ENCODE data around the gene KRTAP9-3. TPM values are rescaled to one million over a fixed set of nuclear protein-coding genes. Genes with fewer than 3 reads are reported as not detected.
"Not testable (repeated sequence)": the region's sequence is repeated elsewhere in the genome, so short reads cannot be mapped to it uniquely, and the experiment has no call there.

Gene KRTAP9-3
- total and polyA plus RNA-seq, 5 donors from 2014 or later, result not detected

DNA sequence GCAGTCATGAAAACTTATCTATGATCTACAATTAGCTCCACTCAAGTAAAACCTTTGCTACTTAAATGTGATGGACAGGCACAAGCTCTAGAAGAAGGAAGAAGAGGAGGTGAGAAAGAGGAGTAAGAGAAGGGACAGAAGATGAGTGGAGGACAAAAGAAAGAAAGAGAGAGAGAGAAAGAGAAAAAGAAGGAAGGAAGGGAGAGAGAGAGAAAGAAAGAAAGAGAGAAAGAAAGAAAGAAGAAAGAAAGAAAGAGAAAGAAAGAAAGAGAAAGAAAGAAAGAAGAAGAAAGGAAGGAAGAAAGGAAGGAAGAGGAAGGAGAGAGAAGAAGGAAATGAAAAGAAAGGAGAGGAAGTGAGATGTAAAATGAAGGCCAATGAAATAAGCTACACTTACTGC, 2.2 kb upstream of the KRTAP9-3 start:
- Mint-ChIP-seq H3K36me3 (no peaks in the 10 kb centered on the region), H3K9me3 (peaks cover 0 to 1% (median 0%) of the 10 kb centered on the region in 7 donors), H3K4me3 (no peak overlapping the region), H3K4me1 (peaks cover 0 to 5% (median 3%) of the 10 kb centered on the region in 4 donors), H3K27ac (no peak overlapping the region), H3K27me3 (peaks cover 27% of the 10 kb centered on the region)
- H3K27ac ChIP-seq (ENCODE audit: insufficient read depth, low read length, poor library complexity, severe bottlenecking), result no peak overlapping the region
- DNase-seq, result no peak
- H3K9me3 ChIP-seq (ENCODE audit: control insufficient read depth in 2 of 2, low read length in 2 of 2), result no peaks in the 10 kb centered on the region
- no peaks in the 10 kb centered on the region for H3K4me1 ChIP-seq (ENCODE audit: control insufficient read depth, insufficient read depth, low read length, poor library complexity, severe bottlenecking)
- no peaks in the 10 kb centered on the region for H3K36me3 ChIP-seq (ENCODE audit: control insufficient read depth, insufficient read depth, low read length)
- no peak for ATAC-seq (ENCODE audit: low read depth in 2 of 2)
- no peak overlapping the region for H3K4me3 ChIP-seq (ENCODE audit: low read depth, low read length)
- H3K27me3 ChIP-seq (ENCODE audit: control insufficient read depth, insufficient read depth, low read length), result peaks cover 12% of the 10 kb centered on the region

DNA sequence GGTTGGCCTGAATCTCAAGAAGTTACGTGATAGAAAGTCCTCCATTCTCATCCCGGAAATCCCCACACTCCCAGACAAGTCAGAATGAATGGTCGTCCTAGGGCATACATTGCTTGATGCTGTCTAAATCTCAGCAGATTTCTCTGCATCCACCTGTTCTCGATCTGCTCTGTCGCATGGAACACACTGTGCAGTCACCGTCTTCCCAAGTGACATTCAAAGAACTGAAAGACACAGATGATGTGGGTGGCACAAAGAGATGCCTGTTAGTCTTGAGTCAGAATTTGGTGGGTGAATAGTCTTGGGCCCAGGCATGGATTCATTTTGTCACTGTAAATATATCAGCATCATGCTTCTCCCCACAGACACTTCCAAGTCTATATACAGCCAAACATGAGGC, 518 bp upstream of the KRTAP9-3 start:
- peaks cover 0 to 7% (median 3%) of the 10 kb centered on the region in 4 donors for H3K4me1 Mint-ChIP-seq
- no peaks in the 10 kb centered on the region for H3K4me1 ChIP-seq (ENCODE audit: control insufficient read depth, insufficient read depth, low read length, poor library complexity, severe bottlenecking)
- no peak overlapping the region for H3K27ac Mint-ChIP-seq
- no peak overlapping the region for H3K4me3 Mint-ChIP-seq
- DNase-seq, result no peak
- H3K27me3 Mint-ChIP-seq, result peaks cover 34% of the 10 kb centered on the region
- H3K36me3 ChIP-seq (ENCODE audit: control insufficient read depth, insufficient read depth, low read length), result no peaks in the 10 kb centered on the region
- ATAC-seq (ENCODE audit: low read depth in 2 of 2), result no peak
- H3K9me3 ChIP-seq (ENCODE audit: control insufficient read depth in 2 of 2, low read length in 2 of 2), result no peaks in the 10 kb centered on the region
- no peak overlapping the region for H3K4me3 ChIP-seq (ENCODE audit: low read depth, low read length)
- no peak overlapping the region for H3K27ac ChIP-seq (ENCODE audit: insufficient read depth, low read length, poor library complexity, severe bottlenecking)
- H3K9me3 Mint-ChIP-seq, result peaks cover 0 to 1% (median 0%) of the 10 kb centered on the region in 7 donors
- no peaks in the 10 kb centered on the region for H3K36me3 Mint-ChIP-seq
- H3K27me3 ChIP-seq (ENCODE audit: control insufficient read depth, insufficient read depth, low read length), result peaks cover 12% of the 10 kb centered on the region

DNA sequence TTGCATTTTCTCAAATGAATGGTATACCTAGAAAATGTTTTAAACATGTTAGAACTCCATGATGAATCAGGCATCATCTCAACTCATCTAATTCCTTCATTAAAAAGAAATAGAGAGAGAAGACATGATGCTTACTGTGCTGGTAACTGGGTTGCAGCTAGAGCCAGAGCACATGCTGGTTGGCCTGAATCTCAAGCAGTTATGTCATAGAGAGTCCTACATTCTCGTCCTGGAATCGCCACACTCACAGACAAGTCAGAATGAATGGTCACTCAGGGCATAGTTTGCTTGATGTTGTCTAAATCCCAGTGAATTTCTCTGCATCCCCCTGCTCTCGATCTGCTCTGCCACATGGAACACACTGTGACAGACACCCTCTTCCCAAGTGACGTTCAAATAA, 4.9 kb downstream of the KRTAP9-3 start:
- DNase-seq; H3K4me3 Mint-ChIP-seq; H3K9me3 Mint-ChIP-seq; H3K27ac Mint-ChIP-seq; H3K4me1 ChIP-seq (ENCODE audit: control insufficient read depth, insufficient read depth, low read length, poor library complexity, severe bottlenecking); H3K4me1 Mint-ChIP-seq; ATAC-seq (ENCODE audit: low read depth in 2 of 2); H3K27me3 ChIP-seq (ENCODE audit: control insufficient read depth, insufficient read depth, low read length); H3K36me3 ChIP-seq (ENCODE audit: control insufficient read depth, insufficient read depth, low read length); H3K9me3 ChIP-seq (ENCODE audit: control insufficient read depth in 2 of 2, low read length in 2 of 2); H3K4me3 ChIP-seq (ENCODE audit: low read depth, low read length); H3K27ac ChIP-seq (ENCODE audit: insufficient read depth, low read length, poor library complexity, severe bottlenecking); H3K36me3 Mint-ChIP-seq: not testable (repeated sequence)
- peaks cover 39% of the 10 kb centered on the region for H3K27me3 Mint-ChIP-seq

DNA sequence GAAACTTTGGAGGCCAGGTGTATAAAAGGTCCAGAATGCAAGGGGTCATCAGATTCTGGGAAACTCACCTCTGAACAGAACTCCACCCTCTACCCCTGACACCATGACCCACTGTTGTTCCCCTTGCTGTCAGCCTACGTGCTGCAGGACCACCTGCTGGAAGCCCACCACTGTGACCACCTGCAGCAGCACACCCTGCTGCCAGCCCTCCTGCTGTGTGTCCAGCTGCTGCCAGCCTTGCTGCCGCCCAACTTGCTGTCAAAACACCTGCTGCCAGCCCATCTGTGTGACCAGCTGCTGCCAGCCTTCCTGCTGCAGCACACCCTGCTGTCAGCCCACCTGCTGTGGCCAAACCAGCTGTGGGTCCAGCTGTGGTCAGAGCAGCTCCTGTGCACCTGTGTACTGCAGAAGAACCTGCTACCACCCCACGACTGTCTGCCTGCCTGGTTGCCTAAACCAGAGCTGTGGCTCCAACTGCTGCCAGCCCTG, 5.7 kb downstream of the KRTAP9-3 start, which contains the start of gene KRTAP9-8:
Gene KRTAP9-8, plus strand, starts transcription at position 51 of the 489 bp plus-strand sequence. Its CDS starts 53 bp downstream, at position 104.
- H3K9me3 ChIP-seq (ENCODE audit: control insufficient read depth in 2 of 2, low read length in 2 of 2); DNase-seq; H3K9me3 Mint-ChIP-seq; H3K36me3 Mint-ChIP-seq; H3K27ac ChIP-seq (ENCODE audit: insufficient read depth, low read length, poor library complexity, severe bottlenecking); ATAC-seq (ENCODE audit: low read depth in 2 of 2); H3K4me3 ChIP-seq (ENCODE audit: low read depth, low read length); H3K36me3 ChIP-seq (ENCODE audit: control insufficient read depth, insufficient read depth, low read length); H3K4me3 Mint-ChIP-seq; H3K27ac Mint-ChIP-seq; H3K4me1 Mint-ChIP-seq; H3K27me3 ChIP-seq (ENCODE audit: control insufficient read depth, insufficient read depth, low read length); H3K4me1 ChIP-seq (ENCODE audit: control insufficient read depth, insufficient read depth, low read length, poor library complexity, severe bottlenecking): not testable (repeated sequence)
- peaks cover 46% of the 10 kb centered on the region for H3K27me3 Mint-ChIP-seq

DNA sequence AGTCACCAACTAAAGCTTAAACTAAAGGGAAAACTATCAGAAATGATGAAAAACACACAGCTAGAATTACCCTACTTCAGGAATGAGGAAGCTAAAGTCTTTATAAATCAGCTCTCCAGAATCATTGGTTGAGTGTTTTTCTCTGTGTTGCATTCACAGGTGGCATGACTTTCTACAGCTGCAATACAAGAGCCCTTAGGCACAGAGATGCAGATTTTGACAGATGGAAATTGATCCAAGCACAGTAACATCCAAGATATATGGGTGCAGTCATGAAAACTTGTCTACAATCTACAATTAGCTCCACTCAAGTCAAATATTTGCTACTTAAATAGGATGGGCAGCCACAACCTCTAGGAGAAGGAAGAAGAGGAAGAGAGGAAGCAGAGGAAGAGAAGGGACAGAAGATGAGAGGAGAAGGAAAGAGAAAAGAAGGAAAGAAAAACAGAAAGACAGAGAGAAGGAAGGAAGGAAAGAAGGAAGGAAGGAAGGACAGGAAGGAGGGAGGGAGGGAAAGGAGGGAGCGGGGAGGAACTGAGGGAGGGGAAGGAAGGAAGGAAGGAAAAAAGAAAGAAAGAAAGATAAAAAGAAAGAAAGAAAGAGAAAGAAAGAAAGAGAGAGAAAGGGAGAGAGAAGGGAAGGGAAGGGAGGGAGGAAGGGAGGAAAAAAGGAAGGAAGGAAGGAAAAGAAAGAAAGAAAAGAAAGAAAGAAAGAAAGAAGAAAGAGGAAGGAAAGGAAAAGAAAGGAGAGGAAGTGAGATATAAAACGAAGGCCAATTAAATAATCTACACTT, 14.9 kb downstream of the KRTAP9-3 start:
- not testable (repeated sequence) for H3K4me3 Mint-ChIP-seq; H3K9me3 Mint-ChIP-seq; H3K4me1 ChIP-seq (ENCODE audit: control insufficient read depth, insufficient read depth, low read length, poor library complexity, severe bottlenecking); H3K27ac Mint-ChIP-seq; H3K27ac ChIP-seq (ENCODE audit: insufficient read depth, low read length, poor library complexity, severe bottlenecking); DNase-seq; ATAC-seq (ENCODE audit: low read depth in 2 of 2); H3K36me3 ChIP-seq (ENCODE audit: control insufficient read depth, insufficient read depth, low read length); H3K27me3 ChIP-seq (ENCODE audit: control insufficient read depth, insufficient read depth, low read length); H3K36me3 Mint-ChIP-seq; H3K4me1 Mint-ChIP-seq; H3K4me3 ChIP-seq (ENCODE audit: low read depth, low read length); H3K9me3 ChIP-seq (ENCODE audit: control insufficient read depth in 2 of 2, low read length in 2 of 2)
- peaks cover 40% of the 10 kb centered on the region for H3K27me3 Mint-ChIP-seq

DNA sequence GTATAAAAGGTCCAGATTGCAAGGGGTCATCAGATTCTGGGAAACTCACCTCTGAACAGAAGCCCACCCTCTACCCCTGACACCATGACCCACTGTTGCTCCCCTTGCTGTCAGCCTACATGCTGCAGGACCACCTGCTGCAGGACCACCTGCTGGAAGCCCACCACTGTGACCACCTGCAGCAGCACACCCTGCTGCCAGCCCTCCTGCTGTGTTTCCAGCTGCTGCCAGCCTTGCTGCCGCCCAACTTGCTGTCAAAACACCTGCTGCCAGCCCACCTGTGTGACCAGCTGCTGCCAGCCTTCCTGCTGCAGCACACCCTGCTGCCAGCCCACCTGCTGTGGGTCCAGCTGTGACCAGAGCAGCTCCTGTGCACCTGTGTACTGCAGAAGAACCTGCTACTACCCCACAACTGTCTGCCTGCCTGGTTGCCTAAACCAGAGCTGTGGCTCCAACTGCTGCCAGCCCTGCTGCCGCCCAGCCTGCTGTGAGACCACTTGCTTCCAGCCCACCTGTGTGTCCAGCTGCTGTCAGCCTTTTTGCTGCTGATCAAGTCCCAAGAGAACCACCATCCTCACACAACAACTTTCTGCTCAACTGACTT, 17.5 kb downstream of the KRTAP9-3 start, which contains the start of gene KRTAP9-4:
Gene KRTAP9-4, plus strand, starts transcription at position 51 of the 604 bp plus-strand sequence. Its CDS starts 34 bp downstream, at position 85.
- not testable (repeated sequence) for H3K4me1 Mint-ChIP-seq; DNase-seq; H3K36me3 ChIP-seq (ENCODE audit: control insufficient read depth, insufficient read depth, low read length); H3K4me1 ChIP-seq (ENCODE audit: control insufficient read depth, insufficient read depth, low read length, poor library complexity, severe bottlenecking); H3K27me3 ChIP-seq (ENCODE audit: control insufficient read depth, insufficient read depth, low read length); H3K9me3 Mint-ChIP-seq; H3K4me3 ChIP-seq (ENCODE audit: low read depth, low read length); H3K36me3 Mint-ChIP-seq; H3K4me3 Mint-ChIP-seq; H3K27ac ChIP-seq (ENCODE audit: insufficient read depth, low read length, poor library complexity, severe bottlenecking); ATAC-seq (ENCODE audit: low read depth in 2 of 2); H3K9me3 ChIP-seq (ENCODE audit: control insufficient read depth in 2 of 2, low read length in 2 of 2)
- peak within 1 kb of the TSS in 1 of 3 donors; percentile 10 for H3K27ac Mint-ChIP-seq
- H3K27me3 Mint-ChIP-seq, result peaks cover 36% of the 10 kb centered on the region

DNA sequence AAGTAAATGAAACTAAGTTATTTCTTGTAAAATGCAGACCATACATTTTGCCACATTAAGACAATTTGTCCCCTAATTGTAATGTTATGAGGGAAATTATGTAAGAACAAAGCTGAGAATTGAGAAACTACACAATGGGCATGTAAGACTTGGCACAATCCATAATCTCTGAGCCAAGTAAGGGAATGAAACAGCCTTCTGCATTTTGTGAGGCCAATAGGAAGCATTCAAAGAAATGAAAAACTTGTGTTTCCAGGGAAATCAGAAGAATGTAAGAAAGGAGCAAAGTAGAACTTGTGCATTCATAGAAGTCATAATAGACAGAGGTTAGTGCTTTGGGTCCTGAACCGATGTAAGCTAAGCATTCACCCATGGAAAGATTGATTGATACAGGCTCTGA, 19.0 kb downstream of the KRTAP9-3 start:
- Histone ChIP-seq H3K36me3 (ENCODE audit: control insufficient read depth, insufficient read depth, low read length) (no peaks in the 10 kb centered on the region), H3K27me3 (ENCODE audit: control insufficient read depth, insufficient read depth, low read length) (peaks cover 4% of the 10 kb centered on the region), H3K4me1 (ENCODE audit: control insufficient read depth, insufficient read depth, low read length, poor library complexity, severe bottlenecking) (no peaks in the 10 kb centered on the region), H3K4me3 (ENCODE audit: low read depth, low read length) (no peak overlapping the region), H3K9me3 (ENCODE audit: control insufficient read depth in 2 of 2, low read length in 2 of 2) (no peaks in the 10 kb centered on the region), H3K27ac (ENCODE audit: insufficient read depth, low read length, poor library complexity, severe bottlenecking) (no peak overlapping the region)
- no peak overlapping the region for H3K27ac Mint-ChIP-seq
- H3K9me3 Mint-ChIP-seq, result peaks cover 0 to 2% (median 0%) of the 10 kb centered on the region in 7 donors
- peaks cover 43% of the 10 kb centered on the region for H3K27me3 Mint-ChIP-seq
- no peaks in the 10 kb centered on the region for H3K36me3 Mint-ChIP-seq
- no peak for DNase-seq
- H3K4me1 Mint-ChIP-seq, result peaks cover 0 to 5% (median 2%) of the 10 kb centered on the region in 4 donors
- no peak overlapping the region for H3K4me3 Mint-ChIP-seq
- no peak for ATAC-seq (ENCODE audit: low read depth in 2 of 2)

All from CD4-positive, CD25-positive, alpha-beta regulatory T cell (primary cell).